ENCODE measurements around the gene PKD2.

The PKD2 gene

DNA sequence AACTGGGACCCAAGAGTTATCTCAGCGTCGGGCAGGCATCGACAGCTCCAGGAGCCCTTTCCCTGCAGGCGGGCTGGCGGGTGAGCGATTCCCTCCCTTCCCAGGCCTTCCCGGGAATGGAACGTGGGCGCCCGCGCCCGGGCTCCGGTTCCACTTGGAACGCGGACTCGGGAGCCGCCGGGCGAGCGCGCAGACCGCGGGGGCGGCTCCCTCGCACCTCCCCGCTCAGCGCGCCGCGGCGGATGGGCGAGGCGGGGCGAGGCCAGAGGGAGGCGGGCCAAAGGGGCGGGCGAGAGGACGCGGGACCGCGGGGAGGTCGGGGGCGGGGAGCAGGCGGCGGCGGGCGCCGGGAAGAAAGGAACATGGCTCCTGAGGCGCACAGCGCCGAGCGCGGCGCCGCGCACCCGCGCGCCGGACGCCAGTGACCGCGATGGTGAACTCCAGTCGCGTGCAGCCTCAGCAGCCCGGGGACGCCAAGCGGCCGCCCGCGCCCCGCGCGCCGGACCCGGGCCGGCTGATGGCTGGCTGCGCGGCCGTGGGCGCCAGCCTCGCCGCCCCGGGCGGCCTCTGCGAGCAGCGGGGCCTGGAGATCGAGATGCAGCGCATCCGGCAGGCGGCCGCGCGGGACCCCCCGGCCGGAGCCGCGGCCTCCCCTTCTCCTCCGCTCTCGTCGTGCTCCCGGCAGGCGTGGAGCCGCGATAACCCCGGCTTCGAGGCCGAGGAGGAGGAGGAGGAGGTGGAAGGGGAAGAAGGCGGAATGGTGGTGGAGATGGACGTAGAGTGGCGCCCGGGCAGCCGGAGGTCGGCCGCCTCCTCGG lies at the start of gene PKD2:
PKD2 (plus strand) TSS at position 332 of the 818 bp plus-strand sequence; CDS start at position 431, 99 bp downstream.
- peak; percentile 26 for DNase-seq

DNA sequence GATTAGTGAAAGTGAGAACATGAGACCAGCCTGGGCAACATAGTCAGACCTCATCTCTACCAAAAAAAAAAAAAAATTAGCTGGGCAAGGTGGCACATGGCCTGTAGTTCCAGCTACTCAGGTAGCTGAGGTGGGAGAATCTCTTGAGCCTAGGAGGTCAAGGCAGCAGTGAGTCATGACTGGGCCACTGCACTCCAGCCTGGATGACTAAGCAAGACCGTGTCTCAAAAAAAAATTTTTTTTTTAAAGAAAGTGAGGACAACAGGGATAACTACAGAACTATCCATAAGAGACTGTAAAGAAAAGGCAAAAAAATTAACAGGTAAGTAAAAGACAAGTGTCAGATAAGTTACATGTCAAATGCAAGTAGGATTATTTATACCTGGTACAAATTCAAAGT lies 45.4 kb upstream of the PKD2 start:
- DNase-seq: no peak

DNA sequence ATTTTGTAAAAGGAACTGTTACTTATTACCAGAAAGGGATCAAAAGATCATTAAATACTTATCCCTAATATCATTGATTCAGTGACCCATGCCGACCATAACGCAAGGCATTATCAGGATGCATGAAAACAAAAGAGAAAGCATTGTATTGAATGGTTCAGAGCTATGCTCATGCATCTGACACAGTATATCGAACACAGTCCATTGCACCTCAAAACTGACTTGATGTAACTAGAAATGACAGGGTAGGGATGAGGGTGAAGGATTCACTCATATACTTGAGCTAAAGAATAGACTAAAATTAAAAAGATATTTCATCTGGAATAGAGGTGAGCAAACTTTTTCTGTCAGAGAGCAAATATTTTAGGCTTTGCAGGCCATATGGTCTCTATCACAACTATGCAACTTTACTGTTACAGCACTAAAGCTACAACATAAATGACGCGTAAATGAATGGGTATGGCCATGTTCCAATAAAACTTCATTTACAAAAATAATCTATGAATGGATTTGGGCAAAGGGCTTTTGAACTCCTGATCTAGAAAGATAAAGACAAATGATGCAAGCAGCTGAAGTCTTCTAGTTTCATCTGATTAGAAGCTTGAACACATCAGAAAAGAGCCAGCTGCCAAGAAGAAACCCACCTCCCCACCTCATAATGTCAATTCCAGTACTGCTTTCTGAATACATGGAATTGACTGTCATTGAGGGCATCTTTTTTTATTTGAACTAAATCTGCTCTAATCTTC lies 44.9 kb upstream of the PKD2 start:
- no peak for DNase-seq

DNA sequence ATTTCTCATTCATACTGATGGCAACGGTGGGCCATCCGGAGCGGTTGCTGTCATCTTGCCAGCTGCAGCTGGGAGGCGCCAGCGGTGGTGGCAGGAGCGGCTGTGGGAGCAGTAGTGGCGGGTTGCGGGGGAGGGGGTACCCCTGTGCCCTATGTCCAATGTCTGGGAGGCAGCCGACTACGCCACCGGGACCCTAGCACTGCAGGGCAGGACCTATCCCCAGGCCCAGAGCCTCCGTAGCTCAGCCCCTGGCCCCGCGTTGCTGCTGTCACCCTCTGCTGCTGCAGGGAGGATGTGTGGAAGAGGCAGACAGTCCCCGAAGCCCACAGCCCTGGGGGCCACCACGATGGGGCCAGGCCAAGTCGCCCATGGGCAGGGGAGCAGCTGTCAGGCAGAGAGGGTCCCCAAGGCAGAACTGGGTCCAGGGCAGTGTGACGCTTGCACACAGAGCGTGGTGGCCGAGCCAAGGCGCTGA lies 41.9 kb upstream of the PKD2 start:
- DNase-seq: no peak

DNA sequence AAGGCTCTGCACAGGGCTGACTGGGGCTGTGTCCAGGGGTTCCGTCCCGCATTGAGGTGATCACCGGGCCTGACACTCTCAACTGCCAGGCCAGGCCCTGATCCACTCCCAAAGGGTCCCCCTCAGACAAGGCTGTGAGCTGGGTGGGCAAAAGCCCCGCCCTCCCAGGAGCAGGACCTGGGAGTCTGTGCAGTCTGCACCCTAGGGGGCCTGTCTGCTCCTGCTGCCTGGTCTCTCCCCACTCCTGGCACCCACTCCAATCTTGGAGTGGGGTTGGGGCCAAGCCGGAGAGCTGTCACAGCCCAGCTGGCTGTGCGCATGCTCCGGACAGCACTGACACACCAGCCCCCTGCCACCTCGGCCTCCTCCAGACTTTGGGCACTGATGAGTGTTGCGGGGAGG lies 41.3 kb upstream of the PKD2 start:
- no peak for DNase-seq

DNA sequence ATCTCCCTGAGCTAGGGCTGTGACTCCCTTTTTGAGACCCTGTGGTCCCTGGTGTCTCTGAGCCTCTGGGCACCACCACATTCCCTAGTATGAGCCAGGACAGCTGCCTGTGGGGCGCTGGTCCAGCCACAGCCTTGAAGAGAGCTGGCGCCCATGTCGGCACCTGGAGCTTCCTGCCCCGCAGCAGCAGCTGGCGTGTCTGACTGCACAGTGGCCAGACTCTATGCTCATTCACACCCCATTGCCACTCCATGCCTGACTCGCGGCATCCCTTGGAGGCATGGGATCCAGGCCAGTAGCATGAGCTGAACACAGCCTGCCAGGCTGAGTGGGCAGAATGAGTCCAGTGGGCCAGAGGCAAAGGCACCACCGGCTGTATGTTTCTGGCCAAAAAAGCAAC lies 40.2 kb upstream of the PKD2 start:
- no peak for DNase-seq

DNA sequence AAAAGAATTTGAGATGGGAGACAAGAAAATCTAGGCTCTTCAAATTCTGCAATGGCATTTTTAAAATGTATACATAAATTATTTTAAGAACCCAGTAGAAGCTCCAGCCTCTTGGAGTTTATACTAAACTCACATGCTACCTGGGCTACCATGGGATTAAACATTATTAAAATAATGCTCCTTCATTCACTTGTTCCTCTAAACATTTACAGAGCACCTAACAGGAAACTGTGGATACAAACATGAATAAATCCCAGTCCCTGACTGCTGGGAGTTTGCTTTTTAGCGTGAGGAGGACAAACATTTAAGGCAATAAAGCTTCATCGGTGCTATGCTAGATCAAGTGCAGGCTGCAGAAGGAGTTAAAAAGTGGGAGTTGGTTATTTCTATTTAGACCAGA lies 37.3 kb upstream of the PKD2 start:
- no peak for DNase-seq

DNA sequence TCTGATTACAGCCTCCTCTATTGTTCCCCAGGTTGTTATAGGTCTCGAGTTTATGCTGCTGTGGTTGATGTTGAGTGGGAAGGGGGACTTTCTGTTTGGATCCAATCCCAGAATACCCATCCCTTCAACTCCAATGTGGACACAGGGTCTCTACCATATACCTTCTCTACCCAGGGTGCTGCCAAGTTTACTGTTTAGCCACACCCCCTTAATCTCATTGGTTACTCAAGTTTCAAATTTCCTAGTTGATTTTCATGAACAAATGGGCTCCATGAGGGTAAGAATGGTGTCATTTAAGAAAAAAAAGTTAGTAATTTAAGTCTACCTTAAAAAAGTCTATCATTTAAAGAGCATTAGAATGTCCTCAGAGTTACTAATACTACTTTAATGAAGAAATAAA lies 35.6 kb upstream of the PKD2 start:
- no peak for DNase-seq

DNA sequence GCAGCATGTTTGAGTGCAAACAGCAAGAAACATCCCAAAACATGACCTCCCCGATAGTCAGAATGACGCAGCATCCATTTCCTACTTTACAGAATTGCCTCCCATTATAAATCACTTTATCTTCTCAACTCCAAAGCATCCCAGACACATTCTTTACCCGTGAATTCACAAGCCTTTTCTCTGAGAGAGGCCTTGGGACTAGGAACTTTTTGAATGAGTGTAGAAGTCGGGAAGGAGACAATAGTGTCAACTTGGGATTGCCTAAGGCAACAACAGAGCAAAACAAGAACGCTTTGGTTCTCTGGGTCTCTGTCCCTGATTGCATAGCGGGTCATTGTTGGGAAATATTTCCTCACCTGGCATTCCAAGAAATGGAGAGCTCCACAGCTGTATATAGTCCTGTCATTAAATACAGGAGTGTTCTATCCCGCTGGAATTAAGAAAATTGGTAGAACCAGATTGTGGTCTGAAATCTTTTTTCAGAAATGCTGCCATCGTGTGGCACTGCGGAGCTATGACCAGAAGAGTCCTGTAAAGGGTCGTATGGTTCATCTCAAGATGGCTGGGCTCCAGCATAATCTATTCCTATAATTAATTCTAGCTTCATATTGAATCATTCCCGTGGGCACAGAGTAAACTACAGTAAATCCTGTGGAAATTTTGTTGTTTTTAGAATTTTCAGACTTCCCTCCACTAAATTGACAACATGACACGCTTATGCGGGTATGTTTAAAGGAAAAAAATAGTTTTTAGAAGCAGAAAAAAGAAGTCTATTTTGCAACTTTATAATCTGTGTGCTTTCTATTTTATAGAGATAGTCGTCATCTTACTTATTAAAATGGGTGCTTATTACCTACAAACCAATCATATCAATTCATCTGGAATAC lies 33.9 kb upstream of the PKD2 start:
- DNase-seq: peak; percentile 9

DNA sequence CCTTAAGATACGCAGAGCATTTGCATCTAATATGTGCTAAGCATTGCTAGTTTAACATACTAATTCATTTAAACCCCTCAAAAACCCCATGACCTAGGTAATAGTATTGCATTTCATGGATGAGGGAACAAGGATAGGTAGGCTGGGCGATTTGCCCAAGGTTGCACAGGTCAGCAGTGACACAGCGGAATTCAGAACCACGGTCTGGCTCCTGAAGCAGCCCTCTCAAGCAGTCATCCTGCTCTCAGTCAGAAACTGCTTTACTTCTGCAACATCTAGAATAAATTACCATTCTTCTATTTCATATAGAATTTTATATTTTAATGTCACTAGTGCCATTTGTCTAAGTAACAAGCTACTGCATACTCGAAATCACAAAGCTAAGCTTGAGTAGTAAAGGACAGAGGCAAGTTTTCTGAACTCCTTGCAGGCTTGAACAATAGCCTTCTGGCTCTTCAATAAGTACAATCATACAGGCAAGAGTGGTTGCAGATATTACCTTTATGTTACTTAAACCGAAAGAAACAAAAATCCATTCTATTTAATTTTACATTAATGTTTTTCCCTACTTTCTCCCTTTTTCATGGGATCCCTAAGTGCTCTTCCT lies 32.5 kb upstream of the PKD2 start:
- DNase-seq: no peak

DNA sequence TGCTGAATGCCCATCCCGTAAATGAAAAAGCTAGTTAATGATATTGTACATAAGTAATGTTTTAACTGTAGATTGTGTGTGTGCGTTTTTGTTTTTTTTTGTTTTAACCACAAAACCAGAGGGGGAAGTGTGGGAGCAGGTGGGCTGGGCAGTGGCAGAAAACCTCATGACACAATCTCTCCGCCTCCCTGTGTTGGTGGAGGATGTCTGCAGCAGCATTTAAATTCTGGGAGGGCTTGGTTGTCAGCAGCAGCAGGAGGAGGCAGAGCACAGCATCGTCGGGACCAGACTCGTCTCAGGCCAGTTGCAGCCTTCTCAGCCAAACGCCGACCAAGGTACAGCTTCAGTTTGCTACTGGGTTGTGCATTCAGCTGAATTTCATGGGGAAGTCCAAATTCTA lies 32.0 kb upstream of the PKD2 start, which contains the start of gene SPP1:
SPP1 (plus strand) TSS at position 249 of the 400 bp plus-strand sequence. CDS start 1,182 bp downstream, outside the sequence.
- no peak for DNase-seq

DNA sequence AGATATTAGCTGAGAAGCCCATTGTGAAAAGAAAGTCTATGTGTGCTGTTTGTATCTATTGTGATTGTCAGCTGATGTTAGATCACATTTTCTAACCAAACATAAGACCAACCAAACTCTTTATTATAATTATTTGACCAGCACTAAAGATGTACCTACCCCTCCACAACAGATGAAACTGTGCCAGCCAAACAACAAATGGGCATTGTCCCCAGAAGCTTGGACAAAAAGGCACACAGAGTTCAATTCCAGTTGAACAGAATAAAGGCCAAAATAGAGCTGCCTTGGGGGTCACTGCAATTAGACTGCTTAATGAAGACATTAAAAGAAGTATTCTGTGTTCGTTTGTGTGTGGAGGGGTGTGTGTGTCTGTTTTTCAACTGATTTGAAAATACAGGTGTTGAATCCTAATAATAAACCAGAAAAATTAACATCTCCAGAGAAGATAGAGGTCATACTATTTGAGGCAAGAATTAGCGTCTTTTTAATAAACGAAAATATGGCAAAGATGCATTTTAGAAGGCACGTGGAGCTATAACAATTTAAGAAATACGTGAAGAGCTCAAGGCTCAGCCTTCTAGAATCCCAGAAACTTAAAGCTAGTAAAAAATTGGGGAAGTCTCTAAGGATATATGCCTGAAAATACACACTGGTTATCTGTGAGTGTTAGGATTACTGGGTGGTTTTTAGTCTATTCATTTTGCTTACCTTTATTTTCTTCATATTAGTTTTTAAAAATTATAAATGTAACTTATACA lies 29.7 kb upstream of the PKD2 start:
- DNase-seq: no peak

DNA sequence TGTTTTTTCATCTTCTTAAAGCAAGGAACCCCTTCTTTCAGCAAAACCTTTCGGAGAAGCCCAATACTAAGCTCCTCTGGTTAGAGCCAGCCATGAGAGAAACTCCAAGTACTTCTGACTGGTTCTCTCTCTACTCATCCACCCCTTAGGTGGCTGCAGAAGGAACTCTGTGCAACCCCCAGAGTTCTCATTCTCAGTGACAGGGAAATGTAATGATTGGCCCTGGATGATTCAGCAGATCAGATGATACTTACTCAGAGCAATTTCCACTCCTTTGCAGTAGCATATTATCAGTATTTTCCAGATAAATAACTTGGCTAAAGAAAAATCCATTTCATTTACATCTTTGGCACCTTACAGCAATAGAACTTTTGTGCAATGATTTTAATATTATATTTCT lies 28.8 kb upstream of the PKD2 start:
- DNase-seq: no peak

DNA sequence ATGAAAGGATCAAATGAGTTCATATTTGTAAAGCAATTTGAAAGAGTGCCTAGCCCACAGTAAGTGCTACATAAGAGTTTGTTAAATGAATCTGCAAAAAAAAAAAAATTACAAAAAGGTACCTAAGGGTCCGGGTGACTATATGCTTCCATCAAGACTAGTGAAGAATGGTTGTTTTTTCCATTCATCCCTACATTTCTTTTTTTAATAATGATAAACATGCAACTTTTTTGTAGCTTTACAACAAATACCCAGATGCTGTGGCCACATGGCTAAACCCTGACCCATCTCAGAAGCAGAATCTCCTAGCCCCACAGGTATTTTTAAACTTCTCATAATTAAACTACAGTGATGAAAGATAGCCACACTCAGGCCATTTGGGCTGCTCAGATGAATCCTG lies 27.6 kb upstream of the PKD2 start:
- DNase-seq: no peak

DNA sequence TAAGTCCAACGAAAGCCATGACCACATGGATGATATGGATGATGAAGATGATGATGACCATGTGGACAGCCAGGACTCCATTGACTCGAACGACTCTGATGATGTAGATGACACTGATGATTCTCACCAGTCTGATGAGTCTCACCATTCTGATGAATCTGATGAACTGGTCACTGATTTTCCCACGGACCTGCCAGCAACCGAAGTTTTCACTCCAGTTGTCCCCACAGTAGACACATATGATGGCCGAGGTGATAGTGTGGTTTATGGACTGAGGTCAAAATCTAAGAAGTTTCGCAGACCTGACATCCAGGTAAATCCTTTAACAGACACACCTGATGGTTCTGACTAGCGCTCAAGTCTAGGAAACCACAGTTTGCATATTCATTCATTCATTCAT lies 25.9 kb upstream of the PKD2 start:
- no peak for DNase-seq

DNA sequence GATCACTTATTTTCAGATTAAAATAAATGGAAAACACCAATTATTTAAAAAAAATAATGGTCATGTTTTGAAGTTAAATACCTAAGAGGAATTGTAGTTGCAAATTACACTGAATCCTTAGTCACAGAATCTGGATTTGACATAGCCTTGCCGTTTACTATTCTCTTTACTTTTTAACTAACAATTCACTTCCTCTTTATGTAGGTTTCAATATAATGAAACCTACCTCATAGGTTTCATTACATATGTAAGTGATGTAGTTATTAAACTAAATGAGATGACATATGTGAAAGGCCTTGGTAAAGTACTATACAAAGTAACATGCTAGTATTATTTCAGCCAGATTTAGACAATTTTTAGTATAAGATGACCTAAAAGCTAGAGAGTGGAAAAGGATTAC lies 25.4 kb upstream of the PKD2 start:
- no peak for DNase-seq

DNA sequence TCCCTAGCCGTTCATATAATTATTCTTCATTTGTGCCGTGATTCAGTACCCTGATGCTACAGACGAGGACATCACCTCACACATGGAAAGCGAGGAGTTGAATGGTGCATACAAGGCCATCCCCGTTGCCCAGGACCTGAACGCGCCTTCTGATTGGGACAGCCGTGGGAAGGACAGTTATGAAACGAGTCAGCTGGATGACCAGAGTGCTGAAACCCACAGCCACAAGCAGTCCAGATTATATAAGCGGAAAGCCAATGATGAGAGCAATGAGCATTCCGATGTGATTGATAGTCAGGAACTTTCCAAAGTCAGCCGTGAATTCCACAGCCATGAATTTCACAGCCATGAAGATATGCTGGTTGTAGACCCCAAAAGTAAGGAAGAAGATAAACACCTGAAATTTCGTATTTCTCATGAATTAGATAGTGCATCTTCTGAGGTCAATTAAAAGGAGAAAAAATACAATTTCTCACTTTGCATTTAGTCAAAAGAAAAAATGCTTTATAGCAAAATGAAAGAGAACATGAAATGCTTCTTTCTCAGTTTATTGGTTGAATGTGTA lies 24.9 kb upstream of the PKD2 start:
- DNase-seq: no peak

DNA sequence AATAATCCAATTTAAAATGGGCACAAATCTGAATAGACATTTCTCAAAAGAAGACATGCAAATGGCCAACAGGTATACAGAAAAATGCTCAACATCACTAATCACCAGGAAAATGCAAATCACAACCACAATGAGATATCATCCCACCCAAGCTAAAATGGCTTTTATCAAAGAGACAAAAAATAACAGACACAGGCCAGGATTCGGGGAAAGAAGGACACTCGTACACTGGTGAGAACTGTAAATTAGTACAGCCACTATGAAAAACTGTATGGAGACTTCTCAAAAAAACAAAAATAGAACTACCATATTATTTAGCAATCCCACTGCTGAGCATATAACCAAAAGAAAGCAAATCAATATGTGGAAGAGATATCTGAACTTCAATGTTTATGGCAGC lies 23.4 kb upstream of the PKD2 start:
- no peak for DNase-seq

DNA sequence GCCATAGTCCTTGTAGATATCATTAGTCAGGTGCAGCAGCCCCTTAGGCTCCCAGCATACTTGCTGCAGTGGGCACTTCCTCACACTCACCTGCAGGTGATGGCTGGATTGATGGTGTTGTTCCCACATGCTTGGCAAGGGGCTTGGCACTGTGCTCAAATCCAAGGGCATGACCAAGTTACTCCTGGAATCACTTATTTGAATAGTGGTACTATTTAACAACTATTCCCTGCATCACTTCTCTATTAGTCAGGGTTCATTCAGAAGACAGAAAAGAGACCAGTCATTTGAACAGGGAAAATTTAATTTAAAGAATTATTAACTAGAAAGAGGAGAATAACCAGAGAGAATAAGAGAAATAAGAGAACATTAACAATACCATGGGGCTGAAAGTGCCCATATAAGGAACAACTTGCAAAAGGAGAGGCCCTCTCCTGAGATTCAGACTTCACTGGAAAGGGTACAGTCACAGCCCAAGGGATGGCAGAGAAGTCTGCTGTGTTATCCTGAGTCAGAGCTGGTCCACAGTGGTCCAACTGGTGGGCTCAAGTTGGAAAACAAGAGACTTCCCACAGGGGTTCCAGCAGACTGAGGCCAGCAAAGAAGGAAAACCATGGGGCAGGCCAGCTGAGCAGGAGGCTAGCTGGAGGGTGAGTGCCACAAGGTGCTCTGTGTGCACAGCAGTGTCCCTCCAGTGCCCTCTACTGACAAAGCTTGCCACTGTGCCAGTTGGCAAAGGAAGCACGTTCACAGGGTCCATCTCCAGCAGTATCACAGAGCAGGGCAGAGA lies 22.1 kb upstream of the PKD2 start:
- DNase-seq: no peak

DNA sequence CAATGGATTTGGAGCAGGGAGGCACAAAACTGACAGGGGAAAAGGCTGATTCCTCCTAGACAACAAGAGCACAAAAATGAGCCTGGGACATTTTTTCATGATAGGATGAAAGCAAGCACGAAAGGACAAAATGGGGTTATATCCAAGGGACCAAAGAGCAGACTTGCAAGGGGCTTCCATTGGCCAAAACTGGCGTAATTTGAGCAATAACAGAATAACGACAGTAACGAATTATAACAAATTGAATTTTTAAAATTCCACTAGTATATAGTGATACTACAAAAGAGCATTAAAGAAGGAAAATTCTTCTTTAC lies 21.6 kb upstream of the PKD2 start:
- no peak for DNase-seq

DNA sequence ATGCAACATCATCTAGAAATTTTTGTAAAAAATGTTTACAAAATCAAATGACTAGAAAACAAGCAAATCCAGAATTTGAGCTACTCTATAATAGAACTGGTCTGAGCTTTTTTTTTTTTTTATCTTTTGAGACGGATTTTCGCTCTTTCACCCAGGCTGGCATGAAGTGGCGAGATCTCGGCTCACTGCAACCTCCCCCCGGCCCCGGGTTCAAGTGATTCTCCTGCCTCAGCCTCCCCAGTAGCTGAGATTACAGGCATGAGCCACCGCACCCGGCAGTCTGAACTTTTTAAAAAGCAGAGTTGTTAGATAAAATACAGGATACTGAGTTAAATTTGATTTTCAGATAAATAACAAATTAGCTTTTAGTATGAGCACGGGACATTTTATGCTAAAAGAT lies 20.9 kb upstream of the PKD2 start:
- DNase-seq: no peak

Data from NCI-H446 treated with DMSO at 0.1 percent for 48 hours (cell line).